Measurements from ENCODE around the gene THAP9.

THAP9 gene

DNA sequence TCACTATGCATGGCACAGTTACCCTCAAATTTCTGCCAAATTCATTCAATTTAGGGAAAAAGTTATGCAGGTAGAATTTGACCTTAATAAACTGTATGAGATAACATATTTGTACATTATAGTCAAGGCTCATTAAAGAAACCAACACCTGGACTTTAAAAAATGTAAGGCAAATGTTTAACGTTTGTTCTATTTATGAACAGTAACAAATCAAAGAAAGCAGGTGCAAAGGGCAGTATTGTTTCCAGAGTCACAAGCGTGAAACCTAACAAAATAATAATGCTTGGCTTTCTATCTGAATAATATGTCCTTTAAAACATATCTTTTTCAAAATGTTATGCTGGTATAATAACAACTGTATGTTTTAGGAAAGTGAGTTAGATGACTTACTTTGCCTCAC lies 68.9 kb downstream of the THAP9 start:
- no peak for DNase-seq

All from activated CD4-positive, alpha-beta T cell treated with anti-CD3 and anti-CD28 coated beads for 48 hours (primary cell).